ENCODE measurements around the gene MOCOS.
"Not testable (repeated sequence)": the region's sequence is repeated elsewhere in the genome, so short reads cannot be mapped to it uniquely, and the experiment has no call there.

The MOCOS gene

DNA sequence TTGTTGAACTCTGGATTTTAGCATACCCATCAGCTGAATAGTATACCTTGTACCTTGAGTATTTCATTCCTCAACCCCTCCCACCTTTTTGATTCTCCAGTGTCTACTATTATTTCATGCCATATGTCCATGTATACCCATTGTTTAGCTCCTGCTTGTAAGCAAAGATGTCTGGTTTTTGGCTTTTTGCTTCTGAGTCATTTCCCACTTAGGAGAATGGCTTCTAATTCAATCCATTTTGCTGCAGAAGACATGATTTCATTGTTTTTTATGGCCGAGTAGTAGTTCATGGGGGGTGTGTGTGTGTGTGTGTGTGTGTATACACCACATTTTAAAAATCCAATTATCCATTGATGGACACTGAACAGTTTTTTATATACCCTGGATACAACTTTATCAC lies 24.3 kb upstream of the MOCOS start:
- no peak for DNase-seq (ENCODE audit: low spot score in 2 of 2)
- in situ Hi-C loops (cut with MboI; ENCODE audit: low sequenced_read_pairs) = no loop called here
- H3K4me3 ChIP-seq = no peak overlapping the region
- H3K4me1 ChIP-seq = no peaks in the 10 kb centered on the region
- H3K36me3 ChIP-seq (replicated peaks) = peaks cover 61% of the 10 kb centered on the region
- no peaks in the 10 kb centered on the region for H3K27me3 ChIP-seq (ENCODE audit: low read depth)
- H3K9me3 ChIP-seq = no peaks in the 10 kb centered on the region

- Histone ChIP-seq H3K4me1 (no peaks in the 10 kb centered on the region), H3K9me3 (no peaks in the 10 kb centered on the region), H3K4me3 (no peak overlapping the region), H3K27me3 (ENCODE audit: low read depth) (no peaks in the 10 kb centered on the region), H3K36me3 (replicated peaks) (peaks cover 50% of the 10 kb centered on the region)
- in situ Hi-C loops (cut with MboI; ENCODE audit: low sequenced_read_pairs) = no loop called here
- no peak for DNase-seq (ENCODE audit: low spot score in 2 of 2)
Measured at GRCh38 chr18:36167692-36168218, 19.5 kb upstream of the MOCOS start.

DNA sequence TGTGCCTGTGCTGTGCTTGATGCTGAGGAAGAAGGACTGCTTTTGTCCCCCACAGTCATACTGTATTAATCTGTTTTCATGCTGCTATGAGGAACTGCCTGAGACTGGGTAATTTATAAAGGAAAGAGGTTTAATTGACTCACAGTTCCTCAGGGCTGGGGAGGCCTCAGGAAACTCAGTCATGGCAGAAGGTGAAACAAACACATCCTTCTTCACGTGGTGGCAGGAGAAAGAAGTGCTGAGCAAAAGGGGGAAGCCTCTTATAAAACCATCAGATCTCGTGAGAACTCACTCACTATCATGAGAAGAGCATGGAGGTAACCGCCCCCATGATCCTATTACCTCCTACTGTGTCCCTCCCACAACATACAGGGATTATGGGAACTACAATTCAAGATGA lies 19.0 kb upstream of the MOCOS start:
- H3K36me3 ChIP-seq (replicated peaks) = peaks cover 52% of the 10 kb centered on the region
- H3K27me3 ChIP-seq (ENCODE audit: low read depth); H3K4me1 ChIP-seq; DNase-seq (ENCODE audit: low spot score in 2 of 2); in situ Hi-C loops (cut with MboI; ENCODE audit: low sequenced_read_pairs); H3K9me3 ChIP-seq; H3K4me3 ChIP-seq: not testable (repeated sequence)

DNA sequence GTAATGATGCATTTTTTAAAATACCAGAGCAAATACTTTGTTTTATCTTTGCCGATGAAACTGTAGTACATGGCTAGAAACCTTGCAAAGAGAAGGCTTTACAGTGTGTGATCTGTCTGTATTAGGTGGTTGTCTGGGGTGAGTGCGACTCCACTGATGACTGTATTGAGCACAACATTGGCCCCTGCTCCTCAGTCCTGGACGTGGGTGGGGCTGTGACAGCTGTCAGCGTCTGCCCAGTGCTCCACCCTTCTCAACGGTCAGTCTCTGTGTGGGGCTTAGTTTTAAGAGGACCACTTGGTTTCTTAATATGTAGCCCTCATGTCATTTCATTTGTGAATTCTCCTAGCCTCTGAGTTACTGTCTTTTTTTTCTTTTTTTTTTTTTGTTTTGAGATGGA lies 17.4 kb upstream of the MOCOS start:
- H3K9me3 ChIP-seq = no peaks in the 10 kb centered on the region
- in situ Hi-C loops (cut with MboI; ENCODE audit: low sequenced_read_pairs) = no loop called here
- DNase-seq (ENCODE audit: low spot score in 2 of 2) = no peak
- H3K4me3 ChIP-seq = no peak overlapping the region
- peaks cover 59% of the 10 kb centered on the region for H3K36me3 ChIP-seq (replicated peaks)
- H3K4me1 ChIP-seq = no peaks in the 10 kb centered on the region
- H3K27me3 ChIP-seq (ENCODE audit: low read depth) = no peaks in the 10 kb centered on the region

DNA sequence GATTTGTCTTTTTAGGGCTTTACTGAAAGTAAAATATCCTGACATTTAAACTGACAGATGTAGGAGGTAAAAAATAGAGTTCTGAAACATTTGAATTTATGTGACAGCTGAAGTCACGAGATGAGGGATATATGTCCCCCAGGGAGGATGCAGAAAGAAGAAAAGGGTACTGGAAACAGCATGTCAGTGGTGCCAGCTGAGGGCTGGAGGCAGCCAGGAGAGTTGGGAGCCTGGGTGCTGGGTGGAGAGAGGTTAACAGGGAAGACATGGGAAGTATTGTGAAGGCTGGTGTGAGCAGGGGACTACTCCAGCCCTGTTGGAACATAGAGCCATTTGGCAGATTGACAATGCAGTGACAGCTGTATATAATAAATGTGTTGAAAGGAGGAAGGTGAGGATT lies 11.8 kb upstream of the MOCOS start:
- H3K9me3 ChIP-seq = no peaks in the 10 kb centered on the region
- no peaks in the 10 kb centered on the region for H3K27me3 ChIP-seq (ENCODE audit: low read depth)
- no peak overlapping the region for H3K4me3 ChIP-seq
- H3K4me1 ChIP-seq = no peaks in the 10 kb centered on the region
- DNase-seq (ENCODE audit: low spot score in 2 of 2) = no peak
- peaks cover 52% of the 10 kb centered on the region for H3K36me3 ChIP-seq (replicated peaks)
- in situ Hi-C loops (cut with MboI; ENCODE audit: low sequenced_read_pairs) = no loop called here

DNA sequence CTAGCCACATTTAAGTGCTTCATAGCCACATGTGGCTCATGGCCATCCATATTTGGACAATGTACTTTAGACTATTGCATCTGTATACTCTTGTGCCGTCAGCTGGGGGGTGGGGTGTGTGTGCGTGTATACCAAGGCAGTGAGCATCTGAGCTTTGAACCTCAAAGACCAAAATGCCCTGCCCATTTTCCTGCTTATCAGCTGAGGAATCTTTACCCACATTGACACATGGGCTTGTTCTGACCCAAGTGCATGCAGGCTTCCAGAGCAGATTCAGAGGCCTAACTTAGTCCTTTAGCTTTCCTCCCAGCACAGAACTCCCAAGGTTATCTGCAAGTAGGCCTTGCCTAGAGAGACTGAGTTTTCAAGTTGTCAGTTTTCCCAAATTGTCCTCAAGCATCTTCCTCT lies 11.1 kb upstream of the MOCOS start:
- no peaks in the 10 kb centered on the region for H3K27me3 ChIP-seq (ENCODE audit: low read depth)
- peaks cover 47% of the 10 kb centered on the region for H3K36me3 ChIP-seq (replicated peaks)
- no peaks in the 10 kb centered on the region for H3K9me3 ChIP-seq
- H3K4me3 ChIP-seq = no peak overlapping the region
- H3K4me1 ChIP-seq = no peaks in the 10 kb centered on the region
- no peak for DNase-seq (ENCODE audit: low spot score in 2 of 2)
- in situ Hi-C loops (cut with MboI; ENCODE audit: low sequenced_read_pairs) = no loop called here

GRCh38 chr18:36176711-36177110 lies 10.6 kb upstream of the MOCOS start:
- Histone ChIP-seq H3K27me3 (ENCODE audit: low read depth) (no peaks in the 10 kb centered on the region), H3K36me3 (replicated peaks) (peaks cover 47% of the 10 kb centered on the region), H3K4me3 (no peak overlapping the region), H3K4me1 (no peaks in the 10 kb centered on the region), H3K9me3 (no peaks in the 10 kb centered on the region)
- in situ Hi-C loops (cut with MboI; ENCODE audit: low sequenced_read_pairs) = no loop called here
- no peak for DNase-seq (ENCODE audit: low spot score in 2 of 2)

GRCh38 chr18:36177913-36178312 lies 9.4 kb upstream of the MOCOS start:
- Histone ChIP-seq H3K27me3 (ENCODE audit: low read depth) (no peaks in the 10 kb centered on the region), H3K36me3 (replicated peaks) (peaks cover 37% of the 10 kb centered on the region), H3K4me3 (no peak overlapping the region), H3K4me1 (no peaks in the 10 kb centered on the region), H3K9me3 (no peaks in the 10 kb centered on the region)
- in situ Hi-C loops (cut with MboI; ENCODE audit: low sequenced_read_pairs) = no loop called here
- DNase-seq (ENCODE audit: low spot score in 2 of 2) = no peak

GRCh38 chr18:36179562-36180355 lies 7.5 kb upstream of the MOCOS start:
- Histone ChIP-seq H3K27me3 (ENCODE audit: low read depth) (no peaks in the 10 kb centered on the region), H3K36me3 (replicated peaks) (peaks cover 20% of the 10 kb centered on the region), H3K4me1 (no peaks in the 10 kb centered on the region), H3K9me3 (no peaks in the 10 kb centered on the region), H3K4me3 (no peak overlapping the region)
- in situ Hi-C loops (cut with MboI; ENCODE audit: low sequenced_read_pairs) = no loop called here
- DNase-seq (ENCODE audit: low spot score in 2 of 2) = no peak

DNA sequence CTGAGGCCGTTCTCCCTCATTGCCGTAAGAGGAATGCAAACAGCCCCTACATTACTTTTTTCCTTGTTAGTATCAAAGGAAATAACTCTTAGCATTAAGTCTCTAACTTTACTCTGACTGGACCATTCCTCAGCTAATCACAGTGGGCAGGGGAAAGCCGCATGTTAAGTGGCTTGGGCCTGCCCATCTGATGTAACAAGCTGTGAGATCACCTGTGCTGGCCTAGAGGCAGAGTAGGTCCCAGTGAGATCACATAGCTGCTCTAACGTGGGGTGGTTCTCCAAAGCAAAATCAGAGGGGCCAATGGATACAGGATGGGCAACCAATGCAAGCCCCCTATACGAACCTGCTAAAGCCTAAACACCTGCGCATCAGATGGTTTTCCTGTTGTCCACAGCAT lies 5.9 kb upstream of the MOCOS start:
- no peaks in the 10 kb centered on the region for H3K4me1 ChIP-seq
- H3K4me3 ChIP-seq = no peak overlapping the region
- in situ Hi-C loops (cut with MboI; ENCODE audit: low sequenced_read_pairs) = no loop called here
- no peaks in the 10 kb centered on the region for H3K27me3 ChIP-seq (ENCODE audit: low read depth)
- H3K9me3 ChIP-seq = no peaks in the 10 kb centered on the region
- peaks cover 3% of the 10 kb centered on the region; the same call in 1 of the 2 replicates for H3K36me3 ChIP-seq (replicated peaks)
- no peak for DNase-seq (ENCODE audit: low spot score in 2 of 2)

GRCh38 chr18:36181898-36182506 lies 5.3 kb upstream of the MOCOS start:
- H3K9me3 ChIP-seq = no peaks in the 10 kb centered on the region
- in situ Hi-C loops (cut with MboI; ENCODE audit: low sequenced_read_pairs) = no loop called here
- no peaks in the 10 kb centered on the region for H3K36me3 ChIP-seq (replicated peaks)
- peaks cover 4% of the 10 kb centered on the region for H3K4me1 ChIP-seq
- H3K4me3 ChIP-seq = no peak overlapping the region
- no peak for DNase-seq (ENCODE audit: low spot score in 2 of 2)
- H3K27me3 ChIP-seq (ENCODE audit: low read depth) = no peaks in the 10 kb centered on the region

GRCh38 chr18:36183033-36183432 lies 4.3 kb upstream of the MOCOS start:
- in situ Hi-C loops (cut with MboI; ENCODE audit: low sequenced_read_pairs) = no loop called here
- Histone ChIP-seq H3K9me3 (no peaks in the 10 kb centered on the region), H3K36me3 (replicated peaks) (no peaks in the 10 kb centered on the region), H3K27me3 (ENCODE audit: low read depth) (no peaks in the 10 kb centered on the region), H3K4me3 (no peak overlapping the region), H3K4me1 (peaks cover 9% of the 10 kb centered on the region)
- DNase-seq (ENCODE audit: low spot score in 2 of 2) = no peak

GRCh38 chr18:36183987-36184386 lies 3.3 kb upstream of the MOCOS start:
- Histone ChIP-seq H3K27me3 (ENCODE audit: low read depth) (no peaks in the 10 kb centered on the region), H3K9me3 (no peaks in the 10 kb centered on the region), H3K36me3 (replicated peaks) (no peaks in the 10 kb centered on the region), H3K4me3 (no peak overlapping the region), H3K4me1 (peaks cover 12% of the 10 kb centered on the region)
- in situ Hi-C loops (cut with MboI; ENCODE audit: low sequenced_read_pairs) = no loop called here
- DNase-seq (ENCODE audit: low spot score in 2 of 2) = no peak

- in situ Hi-C loops (cut with MboI; ENCODE audit: low sequenced_read_pairs) = no loop called here
- H3K36me3 ChIP-seq (replicated peaks) = no peaks in the 10 kb centered on the region
- peaks cover 12% of the 10 kb centered on the region for H3K4me1 ChIP-seq
- H3K27me3 ChIP-seq (ENCODE audit: low read depth) = no peaks in the 10 kb centered on the region
- no peak overlapping the region for H3K4me3 ChIP-seq
- no peak for DNase-seq (ENCODE audit: low spot score in 2 of 2)
- H3K9me3 ChIP-seq = no peaks in the 10 kb centered on the region
Measured at GRCh38 chr18:36185157-36185556, 2.1 kb upstream of the MOCOS start.

All from HAP-1 (cell line).